ENCODE data around the gene ARV1. TPM values are rescaled to one million over a fixed set of nuclear protein-coding genes. Genes with fewer than 3 reads are reported as not detected.

ARV1 gene
- total RNA-seq, 1 experiment from 2014 or later: 51.8 TPM

DNA sequence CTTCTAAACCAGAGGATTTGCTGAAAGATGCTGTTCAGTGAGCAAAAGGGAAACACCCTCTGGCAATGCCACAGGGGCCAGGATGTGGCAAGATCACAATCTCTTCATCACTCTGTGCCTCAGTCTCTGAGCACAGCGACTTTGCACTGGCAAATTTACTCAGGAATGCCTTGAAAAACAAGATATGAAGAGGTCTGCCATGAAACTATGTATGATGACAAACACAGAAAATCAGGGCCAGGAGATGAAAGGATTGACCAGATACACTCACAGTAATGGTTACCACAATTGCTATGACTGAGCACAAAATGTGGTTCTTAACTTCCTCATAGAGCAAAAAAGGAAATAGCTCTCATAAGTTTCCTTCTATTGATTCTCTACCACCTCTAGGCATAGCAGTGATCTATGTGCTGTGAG, 6.0 kb upstream of the ARV1 start:
- Mint-ChIP-seq H3K27ac (ENCODE audit: low read depth, unreplicated experiment) (no peak overlapping the region), H3K4me1 (ENCODE audit: insufficient read depth, unreplicated experiment) (peaks cover 7% of the 10 kb centered on the region), H3K4me3 (ENCODE audit: unreplicated experiment) (no peak overlapping the region), H3K9me3 (ENCODE audit: unreplicated experiment) (no peaks in the 10 kb centered on the region), H3K36me3 (ENCODE audit: insufficient read depth, unreplicated experiment) (no peaks in the 10 kb centered on the region), H3K27me3 (ENCODE audit: insufficient read depth, unreplicated experiment) (no peaks in the 10 kb centered on the region)
- intact Hi-C loops (cut with micrococcal nuclease): no loop called here
- CTCF ChIA-PET: interaction anchor here (1.2 to 1.7 kb wide), 4 partner anchors 33 to 327 kb away, joined by 3 to 11 read pairs (median 6); no protein-coding TSS in a partner anchor
- no TSS peak for BruUV-seq (replicated peaks)
- POLR2A ChIA-PET: interaction anchor here (1.0 to 1.3 kb wide), 3 partner anchors 15 to 193 kb away, joined by 3 to 6 read pairs (median 4); no protein-coding TSS in a partner anchor
- TF ChIP-seq, protein P1, sequence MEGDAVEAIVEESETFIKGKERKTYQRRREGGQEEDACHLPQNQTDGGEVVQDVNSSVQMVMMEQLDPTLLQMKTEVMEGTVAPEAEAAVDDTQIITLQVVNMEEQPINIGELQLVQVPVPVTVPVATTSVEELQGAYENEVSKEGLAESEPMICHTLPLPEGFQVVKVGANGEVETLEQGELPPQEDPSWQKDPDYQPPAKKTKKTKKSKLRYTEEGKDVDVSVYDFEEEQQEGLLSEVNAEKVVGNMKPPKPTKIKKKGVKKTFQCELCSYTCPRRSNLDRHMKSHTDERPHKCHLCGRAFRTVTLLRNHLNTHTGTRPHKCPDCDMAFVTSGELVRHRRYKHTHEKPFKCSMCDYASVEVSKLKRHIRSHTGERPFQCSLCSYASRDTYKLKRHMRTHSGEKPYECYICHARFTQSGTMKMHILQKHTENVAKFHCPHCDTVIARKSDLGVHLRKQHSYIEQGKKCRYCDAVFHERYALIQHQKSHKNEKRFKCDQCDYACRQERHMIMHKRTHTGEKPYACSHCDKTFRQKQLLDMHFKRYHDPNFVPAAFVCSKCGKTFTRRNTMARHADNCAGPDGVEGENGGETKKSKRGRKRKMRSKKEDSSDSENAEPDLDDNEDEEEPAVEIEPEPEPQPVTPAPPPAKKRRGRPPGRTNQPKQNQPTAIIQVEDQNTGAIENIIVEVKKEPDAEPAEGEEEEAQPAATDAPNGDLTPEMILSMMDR (IDR thresholded peaks at IDR 0.05; ENCODE audit: unreplicated experiment): no peak
- no peak for DNase-seq (ENCODE audit: unreplicated experiment)

DNA sequence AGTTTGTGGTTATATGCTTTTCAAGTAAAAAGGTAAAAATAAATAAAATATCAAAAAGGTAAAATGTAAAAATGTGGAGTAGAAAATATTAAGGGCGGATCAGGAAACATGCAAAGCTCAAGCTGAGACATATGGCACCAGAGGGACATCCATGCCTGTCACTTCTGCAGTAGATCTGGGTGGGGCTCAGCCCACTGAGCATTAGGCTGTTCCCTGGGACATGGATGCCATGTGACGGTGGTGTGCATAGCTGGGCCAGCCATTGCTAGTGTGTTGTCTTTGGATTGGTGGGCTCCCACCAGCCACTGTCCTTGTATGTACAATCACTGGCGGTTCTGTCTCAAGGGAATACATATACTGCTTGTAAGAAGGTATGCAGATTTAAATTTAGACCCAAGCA, 3.3 kb upstream of the ARV1 start:
- Mint-ChIP-seq H3K4me1 (ENCODE audit: insufficient read depth, unreplicated experiment) (peaks cover 7% of the 10 kb centered on the region), H3K27ac (ENCODE audit: low read depth, unreplicated experiment) (no peak overlapping the region), H3K27me3 (ENCODE audit: insufficient read depth, unreplicated experiment) (no peaks in the 10 kb centered on the region), H3K4me3 (ENCODE audit: unreplicated experiment) (no peak overlapping the region), H3K36me3 (ENCODE audit: insufficient read depth, unreplicated experiment) (no peaks in the 10 kb centered on the region), H3K9me3 (ENCODE audit: unreplicated experiment) (no peaks in the 10 kb centered on the region)
- ChIA-PET POLR2A (interaction anchor here (1.4 to 4.7 kb wide), 5 partner anchors 9 to 266 kb away, joined by 3 to 76 read pairs (median 4); no protein-coding TSS in a partner anchor), CTCF (interaction anchor here (0.6 to 1.6 kb wide), 11 partner anchors 8 to 855 kb away, joined by 3 to 7 read pairs (median 3); no protein-coding TSS in a partner anchor)
- DNase-seq (ENCODE audit: unreplicated experiment): no peak
- TF ChIP-seq, protein P1 (IDR thresholded peaks at IDR 0.05; ENCODE audit: unreplicated experiment): no peak
- no TSS peak for BruUV-seq (replicated peaks)
- intact Hi-C loops (cut with micrococcal nuclease): loop anchor here (5.0 kb wide), 1 partner anchor 58 kb away; no protein-coding TSS in a partner anchor

DNA sequence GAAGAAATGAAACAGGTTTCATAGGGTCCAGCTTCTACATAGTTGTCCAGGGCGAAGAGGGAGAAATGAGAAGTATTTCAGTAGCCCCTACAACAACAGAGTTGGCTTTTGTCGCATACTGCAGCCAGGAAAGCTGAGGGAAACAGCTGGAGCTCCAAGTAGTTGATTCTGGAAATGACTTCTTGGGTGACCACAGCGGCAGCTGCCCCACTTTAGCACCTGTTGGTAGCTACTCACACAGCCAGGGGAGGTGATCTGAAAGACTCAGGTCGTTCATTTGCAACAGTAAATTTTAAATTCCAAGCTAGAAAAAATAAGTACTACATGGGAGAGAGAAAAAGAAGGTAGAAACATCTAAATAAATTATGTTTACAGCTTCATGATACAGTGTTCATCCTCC, 2.5 kb upstream of the ARV1 start:
- H3K27ac Mint-ChIP-seq (ENCODE audit: low read depth, unreplicated experiment): no peak overlapping the region
- CTCF ChIA-PET: interaction anchor here (0.6 to 1.6 kb wide), 8 partner anchors 8 to 234 kb away, joined by 3 to 7 read pairs (median 4); no protein-coding TSS in a partner anchor
- H3K4me3 Mint-ChIP-seq (ENCODE audit: unreplicated experiment): no peak overlapping the region
- no peaks in the 10 kb centered on the region for H3K27me3 Mint-ChIP-seq (ENCODE audit: insufficient read depth, unreplicated experiment)
- DNase-seq (ENCODE audit: unreplicated experiment): no peak
- POLR2A ChIA-PET: interaction anchor here (0.6 to 4.7 kb wide), 11 partner anchors 9 to 897 kb away, joined by 3 to 76 read pairs (median 4); partner anchors contain the start of genes EXOC8 and SPRTN
- TF ChIP-seq, protein P1 (IDR thresholded peaks at IDR 0.05; ENCODE audit: unreplicated experiment): no peak
- peaks cover 7% of the 10 kb centered on the region for H3K4me1 Mint-ChIP-seq (ENCODE audit: insufficient read depth, unreplicated experiment)
- no peaks in the 10 kb centered on the region for H3K36me3 Mint-ChIP-seq (ENCODE audit: insufficient read depth, unreplicated experiment)
- BruUV-seq (replicated peaks): no TSS peak
- no peaks in the 10 kb centered on the region for H3K9me3 Mint-ChIP-seq (ENCODE audit: unreplicated experiment)
- intact Hi-C loops (cut with micrococcal nuclease): loop anchor here (5.0 kb wide), 1 partner anchor 59 kb away; no protein-coding TSS in a partner anchor

DNA sequence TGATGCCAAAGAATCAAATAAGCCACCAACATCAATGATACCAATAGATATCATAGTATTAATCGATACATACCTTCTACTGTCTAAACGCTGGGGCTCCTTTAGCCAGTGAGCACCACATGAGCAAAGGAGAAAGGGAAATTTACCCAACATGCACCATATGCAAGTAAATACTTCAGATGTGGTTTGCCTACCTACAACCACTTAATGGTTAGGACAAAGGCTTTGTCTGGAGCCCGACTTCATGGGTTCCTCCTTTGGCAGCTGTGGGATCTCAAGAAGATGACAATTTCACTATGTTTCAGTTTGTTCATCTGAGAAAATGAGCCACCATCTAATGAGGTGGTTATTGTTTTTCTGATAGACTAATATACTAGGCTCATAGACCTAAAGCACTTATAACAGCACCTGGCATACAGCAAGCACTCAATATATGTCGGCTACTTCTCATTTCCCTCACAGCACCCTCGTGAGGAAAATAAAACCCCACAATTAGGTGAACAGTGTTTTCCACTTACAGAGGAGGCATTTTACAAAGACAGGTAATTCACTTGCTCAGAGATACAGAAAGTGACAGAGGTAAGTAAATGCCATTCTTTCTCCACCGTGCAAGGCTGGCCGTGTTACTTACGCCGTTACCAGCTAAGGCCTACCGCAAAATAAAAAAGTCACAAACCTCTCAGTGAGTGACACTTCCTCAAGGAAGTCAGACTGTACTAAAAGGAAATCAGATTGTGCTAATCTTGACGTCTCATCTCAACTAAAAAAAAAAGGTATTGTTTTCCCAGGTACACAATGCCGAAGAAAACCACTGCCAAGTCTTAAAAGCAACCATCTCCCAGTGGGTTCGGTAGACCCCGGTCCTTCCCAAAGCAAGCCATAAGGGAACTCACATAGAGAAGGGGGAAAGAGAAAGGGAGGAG, 1.8 kb upstream of the ARV1 start:
- TSS peak; percentile 22 for BruUV-seq (replicated peaks)
- CTCF ChIA-PET: interaction anchor here (0.8 to 1.6 kb wide), 8 partner anchors 8 to 235 kb away, joined by 3 to 7 read pairs (median 4); no protein-coding TSS in a partner anchor
- Mint-ChIP-seq H3K36me3 (ENCODE audit: insufficient read depth, unreplicated experiment) (no peaks in the 10 kb centered on the region), H3K4me1 (ENCODE audit: insufficient read depth, unreplicated experiment) (peaks cover 7% of the 10 kb centered on the region), H3K27ac (ENCODE audit: low read depth, unreplicated experiment) (peak overlapping the region; percentile 83), H3K9me3 (ENCODE audit: unreplicated experiment) (no peaks in the 10 kb centered on the region), H3K27me3 (ENCODE audit: insufficient read depth, unreplicated experiment) (no peaks in the 10 kb centered on the region), H3K4me3 (ENCODE audit: unreplicated experiment) (no peak overlapping the region)
- intact Hi-C loops (cut with micrococcal nuclease): loop anchor here (5.0 kb wide), 1 partner anchor 60 kb away; no protein-coding TSS in a partner anchor
- no peak for DNase-seq (ENCODE audit: unreplicated experiment)
- TF ChIP-seq, protein P1 (IDR thresholded peaks at IDR 0.05; ENCODE audit: unreplicated experiment): no peak
- POLR2A ChIA-PET: interaction anchor here (0.6 to 4.7 kb wide), 18 partner anchors 10 to 1408 kb away, joined by 3 to 76 read pairs (median 4); partner anchors contain the start of genes EXOC8, GNPAT and SPRTN

Measured in MCF 10A (cell line).